Upper lobe of right lung (tissue), 1 donor: ENCODE measurements around the gene PLEKHM3. TPM values are rescaled to one million over a fixed set of nuclear protein-coding genes. Genes with fewer than 3 reads are reported as not detected.

Experiments used
- ATAC-seq: fragments of 200-7000 bp; cut with Tn5 transposase; one replicate; pipeline ENCODE4 v1.9.1; 2020; ENCODE audit warnings: mild to moderate bottlenecking, moderate library complexity
- DNase-seq: peaks from one replicate; pipeline ENCODE4 v3.0.0-alpha.2; 2020
- H3K27ac ChIP-seq: fragments of 200-600 bp; one replicate; pipeline ENCODE4 v1.8.0; 2022
- H3K27me3 ChIP-seq: fragments of 200-600 bp; one replicate; pipeline ENCODE4 v1.8.0; 2022; ENCODE audit warnings: mild to moderate bottlenecking
- H3K36me3 ChIP-seq: fragments of 200-600 bp; one replicate; pipeline ENCODE4 v1.8.0; 2022
- H3K4me1 ChIP-seq: fragments of 200-600 bp; one replicate; pipeline ENCODE4 v1.8.0; 2022
- H3K4me3 ChIP-seq: fragments of 200-600 bp; one replicate; pipeline ENCODE4 v1.8.0; 2022; ENCODE audit warnings: mild to moderate bottlenecking
- H3K9me3 ChIP-seq: fragments of 200-600 bp; one replicate; pipeline ENCODE4 v1.8.0; 2022
- intact Hi-C: fragments of 100-400 bp; cut with DNase I; formaldehyde crosslinking; loops from one replicate; pipeline ENCODE4 v1.11.0; 2022
- total RNA-seq: library from RNA; stranded (reverse); fragmentation: NEBNext Ultra II Directional; extraction: Animal tissue kit (Norgen Biotek cat#: 25700); gene quantifications from one replicate; pipeline ENCODE4 v1.2.1, GENCODE V29; 2021
- TF ChIP-seq, protein P1 (sequence below): fragments of 200-600 bp; IDR thresholded peaks from one replicate; pipeline ENCODE4 v1.8.0; 2022; ENCODE audit warnings: antibody characterized with exemption
- donor health status: DM: no; HTN: yes; CAD: no; lungs with severe emphysema.

PLEKHM3 gene
- total RNA-seq, 1 donor from 2014 or later: 24.5 TPM

DNA sequence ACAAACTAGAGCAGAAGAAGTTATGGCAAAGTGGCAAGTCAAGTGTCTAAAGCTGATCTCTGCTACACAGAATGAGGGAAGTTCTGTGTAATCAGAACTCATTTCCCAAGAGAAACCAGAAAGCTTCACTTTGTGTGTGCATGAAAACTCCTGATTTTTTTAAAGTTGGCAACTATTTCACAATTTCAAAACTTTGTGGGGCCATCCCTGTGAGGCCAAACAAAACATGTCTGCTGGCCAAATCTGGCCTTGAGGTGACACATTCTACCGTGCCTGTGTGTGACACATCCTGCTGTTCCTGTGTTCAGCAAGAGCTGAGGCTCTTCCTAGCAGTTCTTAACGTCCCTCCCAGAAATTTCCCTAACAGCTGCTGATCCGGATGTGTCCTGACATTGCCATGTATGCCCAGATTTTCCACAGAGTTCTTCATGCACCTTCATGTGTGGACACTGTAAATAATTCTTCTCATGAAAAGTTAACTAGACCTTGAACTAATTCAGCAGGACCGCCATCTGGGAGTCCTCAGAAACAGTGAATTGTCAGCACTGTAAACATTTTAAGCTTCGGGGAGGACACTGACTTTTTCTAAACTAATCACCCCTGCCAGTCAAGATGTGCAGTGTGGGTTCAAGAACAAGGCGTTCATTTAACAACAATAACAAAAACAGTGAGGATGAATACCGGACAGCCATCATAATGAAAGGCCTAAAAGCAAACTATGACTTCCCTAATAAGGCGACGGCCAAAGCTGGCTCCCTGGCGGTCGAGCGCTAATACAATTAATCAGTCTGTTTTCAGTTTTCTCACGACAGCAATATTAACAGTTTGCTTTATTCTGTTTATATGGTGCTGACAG is 99.0 kb downstream of the PLEKHM3 start:
- peak overlapping the region; percentile 26 for H3K4me3 ChIP-seq
- TF ChIP-seq, protein P1, sequence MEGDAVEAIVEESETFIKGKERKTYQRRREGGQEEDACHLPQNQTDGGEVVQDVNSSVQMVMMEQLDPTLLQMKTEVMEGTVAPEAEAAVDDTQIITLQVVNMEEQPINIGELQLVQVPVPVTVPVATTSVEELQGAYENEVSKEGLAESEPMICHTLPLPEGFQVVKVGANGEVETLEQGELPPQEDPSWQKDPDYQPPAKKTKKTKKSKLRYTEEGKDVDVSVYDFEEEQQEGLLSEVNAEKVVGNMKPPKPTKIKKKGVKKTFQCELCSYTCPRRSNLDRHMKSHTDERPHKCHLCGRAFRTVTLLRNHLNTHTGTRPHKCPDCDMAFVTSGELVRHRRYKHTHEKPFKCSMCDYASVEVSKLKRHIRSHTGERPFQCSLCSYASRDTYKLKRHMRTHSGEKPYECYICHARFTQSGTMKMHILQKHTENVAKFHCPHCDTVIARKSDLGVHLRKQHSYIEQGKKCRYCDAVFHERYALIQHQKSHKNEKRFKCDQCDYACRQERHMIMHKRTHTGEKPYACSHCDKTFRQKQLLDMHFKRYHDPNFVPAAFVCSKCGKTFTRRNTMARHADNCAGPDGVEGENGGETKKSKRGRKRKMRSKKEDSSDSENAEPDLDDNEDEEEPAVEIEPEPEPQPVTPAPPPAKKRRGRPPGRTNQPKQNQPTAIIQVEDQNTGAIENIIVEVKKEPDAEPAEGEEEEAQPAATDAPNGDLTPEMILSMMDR: no peak
- peaks cover 5% of the 10 kb centered on the region for H3K4me1 ChIP-seq
- peaks cover 11% of the 10 kb centered on the region for H3K36me3 ChIP-seq
- no peaks in the 10 kb centered on the region for H3K9me3 ChIP-seq
- DNase-seq (no peak), ATAC-seq (peak; percentile 47)
- H3K27ac ChIP-seq: no peak overlapping the region
- no peaks in the 10 kb centered on the region for H3K27me3 ChIP-seq
- intact Hi-C loops: no loop called here

DNA sequence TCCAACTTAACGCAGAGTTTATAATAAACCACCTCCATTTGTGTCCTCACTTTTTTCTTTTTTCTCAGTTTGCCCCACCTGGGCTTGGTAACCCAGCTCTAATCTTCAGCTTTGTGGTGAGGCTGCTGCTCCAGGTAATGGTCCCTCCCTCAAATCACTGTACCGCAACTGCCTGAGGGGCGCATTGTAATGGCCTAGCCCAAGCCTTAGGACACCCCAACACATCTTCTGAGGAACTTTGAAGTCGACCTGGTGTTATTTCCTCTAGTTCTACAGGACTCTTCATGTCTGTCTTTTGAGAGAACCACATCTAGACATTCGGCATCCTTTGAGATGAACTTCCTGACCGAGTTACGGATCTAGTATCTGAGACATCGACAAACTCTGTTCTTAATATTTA is 99.7 kb downstream of the PLEKHM3 start:
- ATAC-seq: no peak
- no peaks in the 10 kb centered on the region for H3K27me3 ChIP-seq
- intact Hi-C loops: no loop called here
- H3K27ac ChIP-seq: no peak overlapping the region
- no peaks in the 10 kb centered on the region for H3K9me3 ChIP-seq
- DNase-seq: no peak
- peaks cover 11% of the 10 kb centered on the region for H3K36me3 ChIP-seq
- TF ChIP-seq, protein P1: no peak
- H3K4me1 ChIP-seq: peaks cover 5% of the 10 kb centered on the region
- H3K4me3 ChIP-seq: no peak overlapping the region

DNA sequence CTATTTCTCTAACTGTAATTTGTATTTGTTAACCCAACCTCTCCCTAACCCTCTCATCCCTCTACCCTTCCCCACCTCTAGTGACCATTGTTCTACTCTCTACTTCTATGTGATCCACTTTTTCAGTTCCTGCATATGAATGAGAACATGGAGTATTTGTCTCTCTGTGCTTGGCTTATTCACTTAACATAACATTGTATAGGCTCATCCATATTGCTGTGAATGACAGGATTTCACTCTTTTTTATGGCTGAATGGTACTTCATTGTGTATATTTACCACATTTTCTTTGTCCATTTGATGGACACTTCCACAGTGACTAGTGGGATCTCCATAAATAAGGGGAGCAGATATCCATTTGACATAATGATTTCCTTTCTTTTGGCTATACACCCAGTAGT is 103.7 kb downstream of the PLEKHM3 start:
- no peak for ATAC-seq

DNA sequence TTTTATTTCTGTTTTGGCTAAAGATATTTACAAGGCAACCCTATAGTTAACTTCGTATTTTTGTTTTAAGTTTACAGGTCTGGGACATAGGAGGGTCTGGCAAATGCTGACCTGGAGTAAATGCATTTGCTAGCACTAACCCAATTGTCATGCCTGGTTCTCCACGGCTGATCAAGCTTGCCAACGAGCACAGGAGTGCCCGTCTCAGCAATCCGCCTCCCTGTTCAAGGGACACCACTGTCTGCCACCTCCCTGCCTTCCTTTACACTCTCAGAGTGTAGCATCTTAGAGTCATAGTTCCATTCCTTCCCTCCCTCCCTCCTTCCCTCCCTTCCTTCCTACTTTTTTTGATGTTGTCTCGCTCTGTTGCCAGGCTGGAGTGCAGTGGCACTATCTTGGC is 104.6 kb downstream of the PLEKHM3 start:
- no peak overlapping the region for H3K27ac ChIP-seq
- H3K4me1 ChIP-seq: no peaks in the 10 kb centered on the region
- intact Hi-C loops: no loop called here
- TF ChIP-seq, protein P1: no peak
- no peaks in the 10 kb centered on the region for H3K27me3 ChIP-seq
- no peak overlapping the region for H3K4me3 ChIP-seq
- DNase-seq: no peak
- no peaks in the 10 kb centered on the region for H3K36me3 ChIP-seq
- no peaks in the 10 kb centered on the region for H3K9me3 ChIP-seq
- ATAC-seq: no peak

More for the DNA sequence above, 103.7 kb downstream of the PLEKHM3 start:
- intact Hi-C loops: no loop called here
- Histone ChIP-seq H3K4me1 (no peaks in the 10 kb centered on the region), H3K27ac (no peak overlapping the region), H3K27me3 (no peaks in the 10 kb centered on the region), H3K9me3 (no peaks in the 10 kb centered on the region), H3K36me3 (no peaks in the 10 kb centered on the region), H3K4me3 (no peak overlapping the region)
- TF ChIP-seq, protein P1: no peak
- DNase-seq: no peak

DNA sequence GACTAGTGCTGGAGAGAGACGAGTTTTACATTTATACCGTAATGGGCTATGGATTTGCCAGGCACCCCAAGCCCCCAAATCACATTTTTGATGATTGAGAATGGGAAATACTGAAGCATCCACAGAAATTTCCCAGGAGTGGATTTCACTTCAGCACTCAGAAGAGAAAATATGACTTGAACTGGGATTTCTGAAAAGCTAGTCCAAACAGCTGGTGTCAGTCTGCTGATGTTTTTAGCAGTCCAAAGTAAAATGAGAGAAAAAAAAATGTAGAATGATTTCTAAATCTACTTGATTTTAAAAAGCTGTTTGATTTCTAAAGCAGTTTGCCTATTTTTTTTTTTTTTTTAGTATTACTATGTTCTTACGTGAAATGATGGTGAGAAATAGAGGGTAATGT is 105.0 kb downstream of the PLEKHM3 start:
- intact Hi-C loops: no loop called here

More for the DNA sequence above, 105.0 kb downstream of the PLEKHM3 start:
- DNase-seq: no peak
- ATAC-seq: no peak
- no peak overlapping the region for H3K27ac ChIP-seq
- TF ChIP-seq, protein P1: no peak
- H3K27me3 ChIP-seq: no peaks in the 10 kb centered on the region
- no peaks in the 10 kb centered on the region for H3K9me3 ChIP-seq
- H3K4me3 ChIP-seq: no peak overlapping the region
- H3K4me1 ChIP-seq: no peaks in the 10 kb centered on the region
- no peaks in the 10 kb centered on the region for H3K36me3 ChIP-seq
